CD1c-positive myeloid dendritic cell (primary cell): ENCODE results near the gene WDR64.
A peak's percentile ranks its signal among the peaks of the same experiment; 100 is the strongest.

Source experiments
- DNase-seq: peaks from one replicate; pipeline ENCODE4 v3.0.0-alpha.2; 2016; ENCODE audit errors: extremely low spot score

Gene WDR64

DNA sequence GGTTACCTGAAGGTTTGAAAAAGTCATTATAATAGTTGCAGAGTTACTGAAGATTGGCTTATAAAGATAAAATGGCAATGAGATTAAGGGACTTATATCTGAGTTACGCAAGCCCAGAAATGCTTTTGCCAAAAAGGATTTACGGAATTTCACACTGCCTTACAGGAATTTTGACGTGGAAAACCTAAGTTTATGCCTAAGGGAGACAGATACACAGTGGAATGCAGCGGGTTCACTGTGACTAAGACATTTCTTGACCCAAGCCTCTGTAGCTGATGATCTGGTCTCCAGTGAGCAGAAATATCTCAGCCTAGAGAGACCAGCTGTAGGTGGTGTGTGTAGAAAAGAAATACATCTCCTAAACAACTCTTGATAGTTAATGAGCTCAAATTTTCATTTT, 185.8 kb downstream of the WDR64 start:
- no peak for DNase-seq

GRCh38 chr1:241838897-241839296, 186.8 kb downstream of the WDR64 start:
- DNase-seq: peak; percentile 67

- DNase-seq: no peak
These were observed 187.4 kb downstream of the WDR64 start for GRCh38 chr1:241839369-241839979.

GRCh38 chr1:241840164-241840563, 188.1 kb downstream of the WDR64 start:
- no peak for DNase-seq

- no peak for DNase-seq
These were observed 189.6 kb downstream of the WDR64 start for GRCh38 chr1:241841691-241842090.

GRCh38 chr1:241842565-241842964, 190.5 kb downstream of the WDR64 start:
- DNase-seq: no peak

DNA sequence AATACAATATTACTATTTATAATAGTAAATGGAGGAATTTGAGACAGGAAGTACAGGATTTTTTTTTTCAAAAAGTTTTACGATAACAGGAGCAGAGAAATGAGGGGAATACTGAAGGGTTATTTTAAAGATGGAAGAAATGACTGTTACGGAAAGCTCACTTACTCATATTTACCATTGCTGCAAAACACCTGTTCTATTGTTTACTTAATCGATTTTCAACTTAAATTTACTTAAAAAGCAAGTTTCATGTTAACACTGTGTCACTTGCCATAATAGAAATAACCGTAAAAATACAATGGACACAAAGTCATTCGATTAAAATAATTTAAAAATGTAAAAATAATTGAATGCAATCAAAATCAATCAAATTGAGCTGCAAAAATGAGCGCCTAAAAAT, 192.5 kb downstream of the WDR64 start:
- DNase-seq: no peak

DNA sequence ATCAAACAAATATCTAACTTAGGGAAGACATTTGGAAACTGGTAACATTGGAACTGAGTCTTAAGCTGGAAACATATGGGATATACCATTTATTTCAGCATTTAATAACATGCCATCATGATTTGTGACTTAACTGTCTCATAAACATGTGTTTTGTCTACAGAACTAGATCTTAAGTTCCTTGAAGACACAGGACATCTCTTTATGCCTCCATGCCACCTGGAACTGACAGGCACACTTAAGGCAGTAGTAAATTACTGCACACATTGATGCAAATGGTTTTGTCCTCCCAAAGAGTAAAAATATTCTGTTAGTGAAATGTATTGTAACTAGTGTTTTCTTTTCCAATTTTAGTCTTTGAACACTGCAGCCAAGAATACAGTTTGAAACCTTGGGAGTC, 194.3 kb downstream of the WDR64 start:
- DNase-seq: no peak

DNA sequence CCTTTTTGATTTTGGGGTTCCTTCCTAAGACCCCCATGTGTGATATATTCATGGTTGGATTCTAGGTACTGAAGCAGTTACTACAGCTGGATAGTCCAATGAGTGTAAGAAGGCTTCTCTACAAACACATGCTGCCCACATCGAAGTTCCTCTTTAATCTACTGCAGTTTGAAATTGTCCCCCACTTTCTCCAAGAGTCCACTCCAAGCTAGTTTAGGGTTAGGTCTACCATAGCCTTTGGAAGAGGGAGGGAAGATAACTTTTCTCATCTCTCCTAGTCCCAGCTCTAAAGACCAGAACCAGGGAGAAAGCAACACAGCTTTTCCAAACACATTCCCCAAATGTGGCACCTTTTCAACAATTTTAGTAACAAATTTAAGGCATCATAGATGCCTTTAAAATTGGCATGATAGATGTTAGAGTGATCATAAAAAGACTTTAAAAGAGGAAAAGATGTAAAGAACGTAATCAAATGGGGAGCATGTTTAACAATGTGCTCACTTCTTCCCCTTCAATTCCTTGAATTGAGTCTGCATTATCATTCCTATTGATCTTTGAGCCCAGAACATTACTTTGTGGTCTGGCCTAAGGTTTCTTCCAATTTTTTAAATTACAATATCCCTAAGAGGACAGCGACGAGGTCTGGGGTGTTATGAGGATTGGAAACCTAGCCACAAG, 194.9 kb downstream of the WDR64 start:
- no peak for DNase-seq

GRCh38 chr1:241847540-241847795, 195.4 kb downstream of the WDR64 start:
- DNase-seq: no peak

GRCh38 chr1:241847796-241848685, 196.0 kb downstream of the WDR64 start, which contains the start of gene EXO1:
EXO1 (plus strand) TSS chr1:241848204; CDS start chr1:241850426, 2,222 bp downstream.
- peak; percentile 92 for DNase-seq

DNA sequence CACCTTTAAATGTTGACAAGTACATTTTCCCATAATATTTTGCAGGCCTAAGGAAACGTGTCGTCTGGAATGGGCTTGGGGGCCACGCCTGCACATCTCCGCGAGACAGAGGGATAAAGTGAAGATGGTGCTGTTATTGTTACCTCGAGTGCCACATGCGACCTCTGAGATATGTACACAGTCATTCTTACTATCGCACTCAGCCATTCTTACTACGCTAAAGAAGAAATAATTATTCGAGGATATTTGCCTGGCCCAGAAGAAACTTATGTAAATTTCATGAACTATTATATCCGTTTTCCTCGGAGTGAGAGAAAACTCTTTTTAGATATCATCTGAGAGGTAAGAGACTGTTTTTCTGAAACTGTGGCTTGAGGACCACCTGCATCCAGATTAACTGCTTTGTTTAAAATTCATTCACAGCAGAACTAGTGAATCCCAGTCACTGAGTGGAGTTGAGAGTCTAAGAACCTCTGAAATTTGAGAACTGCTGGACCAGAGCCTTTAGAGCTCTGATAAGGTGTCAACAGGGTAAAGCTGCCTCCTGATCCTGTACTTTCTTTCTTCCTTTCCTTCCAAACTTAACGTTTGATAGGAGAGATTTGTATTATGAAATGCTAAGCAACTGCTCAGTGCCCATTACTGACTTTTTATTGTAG, 196.7 kb downstream of the WDR64 start:
- no peak for DNase-seq

DNA sequence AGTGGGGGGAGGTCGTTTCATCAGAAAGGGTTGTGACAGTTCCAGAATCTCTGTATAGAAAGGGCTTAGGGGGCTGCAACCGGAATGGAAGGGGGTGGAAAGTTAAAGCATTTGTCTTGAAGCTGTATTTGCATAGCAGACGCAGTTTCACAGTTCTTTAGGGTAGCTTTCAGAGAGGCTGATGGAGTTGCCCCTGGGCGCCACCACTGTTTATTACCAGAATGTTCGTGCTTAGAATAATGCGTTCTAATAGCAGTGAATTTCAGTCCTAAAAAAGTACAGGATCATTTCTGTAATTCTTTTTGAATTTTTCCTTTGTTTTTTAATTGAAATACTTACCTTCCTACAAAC, 197.2 kb downstream of the WDR64 start:
- DNase-seq: no peak
